Dermis microvascular lymphatic vessel endothelial cell (primary cell): ENCODE measurements around the gene CFAP58. TPM values are rescaled to one million over a fixed set of nuclear protein-coding genes. Genes with fewer than 3 reads are reported as not detected.
A peak's percentile ranks its signal among the peaks of the same experiment; 100 is the strongest.

Experiments
- DNase-seq, 2 donors: peaks; one replicate each; pipeline versions ENCODE4 v3.0.0 to v3.0.0-alpha.2; 2010; ENCODE audit warnings: low read depth in 2 of 2
- total RNA-seq: library from RNA; depleted of rRNA; stranded (reverse); fragments of >200 nt; gene quantifications from 2 replicates; pipeline ENCODE4 v1.2.1, GENCODE V29; 2014

Gene CFAP58
- total RNA-seq, 1 donor from 2014 or later: 0.64 TPM

- peak in 1 of 2 donors; percentile 8 for DNase-seq
Observed at GRCh38 chr10:104334965-104335650, 18.5 kb upstream of the CFAP58 start.

GRCh38 chr10:104336821-104337467, 16.7 kb upstream of the CFAP58 start:
- no peak for DNase-seq

DNA sequence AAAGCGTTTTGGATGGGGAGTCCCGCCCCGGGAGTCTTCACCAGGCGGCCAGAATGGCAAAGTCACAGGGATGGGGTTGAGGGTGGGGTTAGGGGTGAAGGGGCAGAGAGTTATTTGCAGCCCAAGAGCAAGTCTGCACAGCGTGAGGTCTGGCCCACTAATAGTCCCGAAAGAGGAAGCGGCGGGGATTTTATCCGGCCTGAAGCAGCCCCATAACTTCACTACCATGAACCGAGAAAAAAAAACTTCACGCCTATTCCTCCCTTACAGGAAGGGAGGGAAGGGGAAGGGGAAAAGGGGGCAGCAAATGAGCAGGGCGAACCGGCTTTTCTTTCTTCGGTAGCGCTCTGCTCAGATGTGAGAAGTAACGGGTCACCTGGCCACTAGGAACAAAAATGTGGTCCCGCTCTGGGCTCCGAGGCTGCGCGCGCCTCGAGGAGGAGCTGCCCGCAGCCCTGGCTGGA, 16.1 kb upstream of the CFAP58 start:
- DNase-seq: peak in 1 of 2 donors; percentile 55

DNA sequence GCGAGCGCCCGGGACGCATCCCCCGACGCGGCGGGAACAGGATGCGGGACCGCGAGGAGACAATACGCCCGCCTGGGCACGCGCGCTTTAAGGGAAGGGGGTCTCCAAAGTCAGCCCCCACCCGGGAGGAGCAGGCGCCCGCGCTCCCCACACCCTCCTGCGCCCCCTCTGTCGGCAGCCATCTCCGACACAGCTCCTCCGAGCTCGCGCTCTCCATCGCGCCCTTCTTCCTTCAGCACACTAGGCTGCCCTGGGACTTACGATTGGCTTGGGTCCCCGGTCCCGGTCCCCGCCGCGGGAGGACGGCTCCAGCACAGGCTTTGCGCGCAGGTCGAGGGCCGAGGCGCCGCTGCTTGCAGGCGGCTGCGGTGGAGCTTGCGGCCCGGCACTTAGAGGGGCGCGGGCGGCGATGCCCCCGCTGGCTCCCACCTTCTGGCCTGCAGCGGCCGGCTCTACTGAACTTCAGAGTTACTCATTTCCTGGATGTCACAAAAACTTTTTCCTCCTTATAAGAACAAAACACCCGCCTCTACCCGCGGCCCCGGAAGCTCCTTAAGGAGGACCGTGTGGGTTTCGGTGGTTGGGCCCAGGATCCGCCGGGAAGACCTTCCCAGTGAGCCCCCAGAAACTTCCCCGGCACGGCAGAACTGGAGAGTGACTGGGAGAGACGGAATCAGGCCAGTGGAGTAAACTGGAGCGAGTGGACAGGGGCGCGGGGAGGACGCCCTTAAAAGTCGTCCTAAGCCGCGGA, 15.5 kb upstream of the CFAP58 start, which contains the start of gene ITPRIP:
Gene ITPRIP, minus strand, starts transcription at position 481 of the 751 bp plus-strand sequence. CDS start 22,414 bp downstream, outside the sequence.
- peak in 1 of 2 donors; percentile 88 for DNase-seq

DNA sequence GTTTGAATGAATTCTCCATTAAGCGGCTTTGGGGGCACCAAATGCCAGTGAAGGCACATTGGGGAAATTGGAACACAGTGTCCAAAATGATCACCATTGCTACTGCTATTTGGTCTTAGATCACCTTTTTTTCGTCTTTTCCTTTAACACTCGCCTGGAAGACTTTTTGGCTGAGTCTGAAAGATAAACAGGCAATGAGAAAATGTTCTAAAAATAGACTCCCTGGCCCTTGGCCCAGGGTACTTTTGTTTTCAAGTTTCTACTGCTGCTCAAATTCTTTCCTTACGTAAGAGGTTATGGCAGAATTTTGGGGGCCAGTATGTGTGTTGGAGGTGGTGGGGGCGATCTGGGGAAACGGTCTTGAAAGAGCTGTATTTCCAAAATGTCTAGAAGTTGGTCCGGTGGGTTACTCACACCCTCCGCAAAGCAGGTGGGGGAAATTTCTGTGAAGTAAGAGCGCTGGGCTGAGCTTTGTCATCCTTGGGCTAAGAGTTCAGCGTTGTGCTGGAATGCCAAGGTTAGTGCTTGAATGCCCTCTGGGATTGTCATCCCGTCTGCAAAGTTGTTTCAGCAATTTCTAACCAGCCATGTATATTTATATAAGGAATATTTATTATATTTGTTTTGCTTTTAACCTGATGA, 14.0 kb upstream of the CFAP58 start:
- DNase-seq: peak in 1 of 2 donors; percentile 83

- DNase-seq: no peak
Observed at GRCh38 chr10:104340111-104340526, 13.5 kb upstream of the CFAP58 start.

DNA sequence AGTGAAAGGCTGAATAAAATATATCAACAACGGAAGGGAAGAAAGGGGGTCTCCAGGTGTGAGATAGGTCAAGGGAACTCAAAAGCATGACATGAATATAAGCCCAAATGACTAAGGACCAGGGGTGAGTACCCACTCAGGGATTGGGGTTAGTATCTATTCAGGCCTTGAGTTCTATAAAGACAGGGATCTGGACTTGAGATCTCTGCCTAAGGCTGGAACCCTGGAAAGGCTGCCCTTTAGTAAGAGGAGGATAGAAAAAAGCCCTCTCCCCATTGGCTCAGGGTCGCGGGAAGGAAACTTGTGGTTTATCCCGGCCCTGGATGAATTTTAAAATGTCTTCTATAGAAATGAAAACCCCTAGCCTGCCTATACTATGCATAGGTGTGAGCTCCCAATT, 13.0 kb upstream of the CFAP58 start:
- DNase-seq: no peak

DNA sequence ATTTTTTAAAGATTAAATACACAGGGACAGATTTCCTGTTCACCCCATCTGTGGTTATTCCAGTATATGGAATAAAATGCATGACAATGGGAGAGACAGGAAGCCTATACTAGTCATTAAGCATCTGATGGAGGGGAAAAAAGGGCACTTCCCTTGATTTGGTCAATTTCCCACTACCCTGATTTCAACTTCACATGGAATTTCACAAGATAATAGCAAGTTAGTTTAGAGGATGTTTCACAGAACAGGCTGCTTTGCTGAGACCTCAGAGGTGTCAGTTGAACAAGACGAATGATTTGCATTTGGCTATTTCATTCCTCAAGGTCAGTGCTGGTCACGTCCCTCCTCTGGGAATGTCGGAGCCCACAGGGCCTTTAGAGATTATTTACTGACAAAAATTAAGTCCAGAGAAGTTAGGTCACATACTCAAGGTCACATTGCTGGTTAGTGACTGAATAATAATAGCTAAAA, 10.7 kb upstream of the CFAP58 start:
- DNase-seq: peak; percentile 92 to 94

DNA sequence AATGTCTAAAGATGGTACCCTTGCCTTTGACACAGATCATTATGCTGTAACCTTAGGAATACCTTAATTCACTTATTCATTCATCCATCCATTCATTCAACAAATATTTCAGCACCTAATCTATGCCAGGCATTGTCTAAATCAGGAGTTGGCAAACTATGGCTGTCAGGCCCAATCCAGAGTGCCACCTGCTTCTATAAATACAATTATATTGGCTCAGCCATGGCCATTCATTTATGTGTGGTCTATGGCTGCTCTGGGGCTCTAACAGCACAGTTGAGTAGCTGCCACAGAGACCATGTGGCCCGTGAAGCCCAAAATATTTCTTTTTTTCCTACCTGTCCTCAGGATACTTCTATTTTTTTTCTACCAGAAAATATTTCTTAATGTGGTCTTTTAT, 9.4 kb upstream of the CFAP58 start:
- DNase-seq: no peak

DNA sequence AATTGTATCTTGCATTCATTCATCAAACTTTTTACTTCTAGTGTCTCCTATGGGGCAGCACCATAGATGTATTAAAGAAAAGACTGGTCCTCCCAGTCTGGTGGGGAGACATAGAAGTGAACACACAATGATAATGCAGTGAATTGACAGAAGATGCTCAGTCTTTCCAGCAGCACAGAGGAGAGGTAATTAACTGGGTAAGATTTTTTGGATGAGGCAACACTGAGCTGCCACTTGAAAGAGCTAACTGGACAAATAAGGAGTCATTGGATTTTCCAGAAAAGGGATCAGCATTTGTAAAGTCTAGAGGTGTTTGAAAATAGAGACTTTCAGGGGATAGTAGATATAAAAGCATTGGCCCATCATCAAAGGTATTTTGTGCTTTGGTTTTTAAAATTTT, 8.1 kb upstream of the CFAP58 start:
- no peak for DNase-seq

DNA sequence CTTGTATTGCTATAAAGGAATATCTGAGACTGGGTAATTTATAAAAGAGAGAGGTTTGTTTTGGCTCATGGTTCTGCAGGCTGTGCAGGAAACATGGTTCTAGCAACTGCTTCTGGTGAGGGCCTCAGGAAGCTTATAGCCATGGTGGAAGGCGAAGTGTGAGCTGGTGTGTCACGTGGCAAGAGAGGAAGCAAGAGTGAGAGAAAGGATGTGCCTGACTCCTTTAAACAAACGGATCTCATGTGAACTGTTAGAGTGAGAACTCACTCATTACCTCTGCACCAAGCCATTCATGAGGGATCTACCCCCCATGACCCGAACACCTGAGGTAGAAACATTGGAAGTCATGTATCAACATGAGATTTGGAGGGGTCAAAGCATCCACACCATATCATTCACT, 7.7 kb upstream of the CFAP58 start:
- peak in 1 of 2 donors; percentile 54 for DNase-seq

- no peak for DNase-seq
Observed at GRCh38 chr10:104347295-104348045, 6.2 kb upstream of the CFAP58 start.

GRCh38 chr10:104348601-104349000, 5.0 kb upstream of the CFAP58 start:
- DNase-seq: no peak

DNA sequence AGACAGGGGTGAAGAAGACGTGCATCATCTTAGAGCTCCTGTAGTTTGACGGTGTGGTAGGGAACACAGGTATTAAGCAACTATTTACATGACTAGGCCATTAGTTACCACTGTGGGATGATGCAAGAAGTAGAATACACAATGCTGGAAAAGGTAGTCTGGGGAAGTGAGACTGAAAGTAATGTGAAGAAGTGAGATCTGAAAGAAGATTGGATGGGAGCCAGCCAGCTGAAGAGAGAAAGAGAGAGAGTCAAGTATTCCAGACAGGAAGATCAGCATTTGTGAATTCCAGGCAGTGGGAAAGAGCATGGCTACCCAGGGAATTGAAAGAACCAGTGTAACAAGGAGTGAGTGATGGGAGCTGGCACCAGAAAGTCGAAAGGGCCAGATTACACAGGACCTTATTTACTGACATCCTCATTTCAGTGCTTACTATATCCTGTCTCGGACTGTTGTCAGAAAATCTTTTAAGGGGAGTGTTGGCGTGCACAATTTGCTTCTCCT, 4.0 kb upstream of the CFAP58 start:
- DNase-seq: peak in 1 of 2 donors; percentile 68

DNA sequence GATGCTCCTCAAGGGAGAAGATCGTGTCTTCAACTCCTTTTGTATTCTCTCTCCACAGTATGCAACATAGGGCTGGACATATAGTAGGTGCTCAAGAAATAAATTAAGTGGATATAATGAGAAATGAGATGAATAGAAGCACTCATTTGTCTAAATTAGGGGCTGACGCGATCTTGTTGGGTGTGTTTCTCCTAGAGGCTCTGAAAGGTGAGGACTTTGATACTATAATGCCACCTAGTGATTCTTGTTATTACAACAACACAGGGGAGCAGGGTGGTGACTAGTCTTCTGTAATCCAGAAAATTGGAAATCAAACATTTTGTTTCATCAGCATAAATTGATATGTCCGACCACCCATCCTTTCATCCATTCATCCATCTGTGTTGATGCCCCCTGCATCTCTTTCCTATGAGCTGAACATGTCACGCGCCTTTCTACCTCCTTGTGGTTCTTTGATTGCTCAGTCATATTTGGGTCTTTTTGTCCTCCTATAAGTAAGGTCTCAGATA, 3.5 kb upstream of the CFAP58 start:
- peak in 1 of 2 donors; percentile 80 for DNase-seq

DNA sequence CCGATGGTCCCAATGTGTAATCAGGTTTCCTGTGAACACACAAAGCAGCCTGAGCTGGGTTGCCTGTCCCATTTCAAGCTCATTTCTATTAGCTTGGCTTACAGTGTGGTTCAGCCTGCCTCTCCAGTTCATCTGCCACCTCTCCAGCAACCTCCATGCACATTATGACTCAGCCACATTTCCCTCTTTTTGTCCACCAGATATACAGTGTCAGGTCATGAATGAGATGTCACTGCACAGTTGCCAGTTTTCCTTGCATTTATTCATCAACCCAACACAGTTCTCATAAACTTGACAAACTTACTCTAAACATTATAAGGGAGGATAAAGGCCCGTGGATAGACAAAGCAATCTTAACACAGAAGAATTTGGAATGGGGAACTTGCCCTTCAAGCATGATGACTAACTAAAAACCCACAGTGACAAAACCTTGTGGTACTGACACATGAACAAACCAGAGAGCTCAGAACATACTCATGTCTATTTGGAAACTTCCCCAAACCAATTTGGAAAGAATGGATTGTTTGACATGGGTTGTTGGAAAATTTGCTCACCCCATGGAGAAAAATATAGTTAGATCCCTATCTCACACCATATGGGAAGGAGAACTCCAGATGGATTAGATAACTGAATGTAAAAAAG, 2.5 kb upstream of the CFAP58 start:
- DNase-seq: peak in 1 of 2 donors; percentile 17

- no peak for DNase-seq
Observed at GRCh38 chr10:104351919-104352318, 1.7 kb upstream of the CFAP58 start.

- no peak for DNase-seq
Observed at GRCh38 chr10:104359811-104360210, 6.2 kb downstream of the CFAP58 start.

DNA sequence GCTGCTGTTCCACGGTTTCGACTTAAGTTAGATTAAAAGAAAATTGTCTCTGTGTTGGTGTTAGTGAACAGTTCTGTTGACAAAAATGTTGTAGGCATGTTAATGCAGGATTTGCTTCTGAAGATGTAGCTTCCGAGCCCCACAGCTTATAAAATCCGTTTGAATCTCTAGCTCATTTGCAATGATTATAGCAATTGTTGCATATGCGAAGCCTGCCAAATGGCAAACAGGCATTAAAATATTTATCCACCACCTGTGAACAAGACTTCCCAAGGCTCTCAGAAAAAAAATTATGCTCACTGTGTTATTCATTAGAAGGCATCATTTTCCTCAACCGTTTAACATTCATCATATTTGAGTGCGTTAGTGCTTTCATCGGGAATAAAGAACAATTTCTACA, 14.3 kb downstream of the CFAP58 start:
- no peak for DNase-seq

GRCh38 chr10:104368381-104368780, 14.7 kb downstream of the CFAP58 start:
- no peak for DNase-seq
